ENCODE measurements around the gene ANXA11. TPM values are rescaled to one million over a fixed set of nuclear protein-coding genes. Genes with fewer than 3 reads are reported as not detected.

ANXA11 gene
- total and polyA plus RNA-seq, 2 donors: 107 to 152 TPM

GRCh38 chr10:80196270-80196949, 8.9 kb downstream of the ANXA11 start:
- H3K4me1 ChIP-seq (ENCODE audit: control insufficient read depth in 2 of 2, insufficient read depth in 2 of 2, low read length in 2 of 2): peaks cover 34 to 73% of the 10 kb centered on the region in 2 donors
- no peaks in the 10 kb centered on the region for H3K27me3 ChIP-seq (ENCODE audit: control insufficient read depth in 2 of 2, insufficient read depth in 1 of 2, low read length in 1 of 2)
- no peak overlapping the region for H3K4me3 ChIP-seq (ENCODE audit: low read length in 2 of 2)
- DNase-seq (ENCODE audit: low read depth in 6 of 9, low spot score in 9 of 9): peak in 4 of 9 donors; percentile 43 to 75 (median 50)
- H3K9me3 ChIP-seq (ENCODE audit: control insufficient read depth in 2 of 2, insufficient read depth in 1 of 2, low read length in 1 of 2): peaks cover 0 to 14% of the 10 kb centered on the region in 2 donors
- WGBS: 38% methylated on average over 8 of the region's 8 CpGs
- peak overlapping the region; percentile 66 to 80 for H3K27ac ChIP-seq (ENCODE audit: low read depth in 1 of 2, low read length in 1 of 2)
- H3K36me3 ChIP-seq (ENCODE audit: control insufficient read depth in 2 of 2, insufficient read depth in 2 of 2, low read length in 1 of 2): peaks cover 17 to 18% of the 10 kb centered on the region in 2 donors

DNA sequence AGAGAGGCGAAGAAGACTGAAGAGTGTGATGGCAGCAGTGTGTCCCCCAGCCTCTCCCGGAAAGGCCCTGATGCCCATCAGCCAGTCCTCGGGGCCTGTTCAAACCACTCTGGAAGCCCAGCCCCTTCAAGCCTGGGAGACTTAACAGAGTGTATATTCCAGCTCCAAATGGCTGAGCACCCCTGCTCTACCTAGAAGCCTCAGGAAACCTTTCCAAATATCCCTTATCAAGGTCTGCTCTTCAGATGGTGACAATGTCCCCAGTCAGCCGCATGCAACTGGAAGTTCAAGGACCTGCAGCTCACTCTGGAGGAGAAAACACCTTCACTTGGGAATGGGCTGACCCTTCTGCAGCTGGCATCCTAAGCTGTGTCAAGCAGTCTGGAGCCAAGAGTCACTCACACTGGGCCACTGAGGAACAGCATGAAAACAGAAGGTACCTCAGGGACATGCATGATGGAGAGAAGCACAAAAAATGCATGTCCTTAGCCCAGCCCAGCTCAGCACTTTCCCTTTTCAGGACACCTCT, 10.2 kb downstream of the ANXA11 start:
- Histone ChIP-seq H3K27me3 (ENCODE audit: control insufficient read depth in 2 of 2, insufficient read depth in 1 of 2, low read length in 1 of 2) (no peaks in the 10 kb centered on the region), H3K4me1 (ENCODE audit: control insufficient read depth in 2 of 2, insufficient read depth in 2 of 2, low read length in 2 of 2) (peaks cover 38 to 73% of the 10 kb centered on the region in 2 donors), H3K27ac (ENCODE audit: low read depth in 1 of 2, low read length in 1 of 2) (peak overlapping the region in 1 of 2 donors; percentile 18), H3K36me3 (ENCODE audit: control insufficient read depth in 2 of 2, insufficient read depth in 2 of 2, low read length in 1 of 2) (peaks cover 10 to 13% of the 10 kb centered on the region in 2 donors), H3K9me3 (ENCODE audit: control insufficient read depth in 2 of 2, insufficient read depth in 1 of 2, low read length in 1 of 2) (peaks cover 0 to 15% of the 10 kb centered on the region in 2 donors), H3K4me3 (ENCODE audit: low read length in 2 of 2) (no peak overlapping the region)
- 89% methylated on average over 4 of the region's 4 CpGs for WGBS
- DNase-seq (ENCODE audit: low read depth in 6 of 9, low spot score in 9 of 9): no peak

DNA sequence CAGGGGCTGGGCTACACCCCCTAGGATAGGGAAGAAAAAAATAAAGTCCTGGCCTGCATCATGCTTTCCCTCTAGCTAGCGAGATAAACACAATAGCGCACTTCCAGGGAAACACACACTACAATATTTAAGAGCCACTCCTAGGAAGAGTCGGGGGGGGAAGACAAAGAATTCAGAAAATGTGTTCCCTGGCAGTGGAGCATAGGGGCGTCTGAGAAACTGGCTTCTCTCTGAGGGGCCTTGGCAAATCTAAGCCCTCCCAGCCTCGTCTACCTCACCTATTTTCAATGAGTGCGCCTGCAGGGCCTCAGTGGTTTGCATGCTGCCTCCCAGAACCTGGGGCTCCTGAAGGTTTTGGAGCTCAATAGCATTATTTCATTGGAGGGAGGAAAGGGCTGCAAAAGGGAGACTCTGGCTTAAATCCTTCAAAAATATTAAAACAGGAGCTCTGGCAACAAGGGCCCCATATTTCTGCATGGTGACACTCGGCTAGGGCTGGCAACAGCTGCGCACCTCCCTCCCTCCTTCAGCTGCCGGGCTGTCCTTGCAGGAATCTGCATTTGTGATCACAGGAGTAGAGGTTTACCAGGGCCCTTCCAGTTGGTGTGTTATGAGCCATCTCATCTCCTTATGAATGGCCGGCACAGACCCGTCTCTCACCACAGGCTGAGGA, 10.8 kb downstream of the ANXA11 start:
- DNase-seq (ENCODE audit: low read depth in 6 of 9, low spot score in 9 of 9): no peak
- no peak overlapping the region for H3K4me3 ChIP-seq (ENCODE audit: low read length in 2 of 2)
- peaks cover 0 to 15% of the 10 kb centered on the region in 2 donors for H3K9me3 ChIP-seq (ENCODE audit: control insufficient read depth in 2 of 2, insufficient read depth in 1 of 2, low read length in 1 of 2)
- WGBS: 80% methylated on average over 11 of the region's 11 CpGs
- peak overlapping the region in 1 of 2 donors; percentile 40 for H3K27ac ChIP-seq (ENCODE audit: low read depth in 1 of 2, low read length in 1 of 2)
- no peaks in the 10 kb centered on the region for H3K27me3 ChIP-seq (ENCODE audit: control insufficient read depth in 2 of 2, insufficient read depth in 1 of 2, low read length in 1 of 2)
- peaks cover 10 to 13% of the 10 kb centered on the region in 2 donors for H3K36me3 ChIP-seq (ENCODE audit: control insufficient read depth in 2 of 2, insufficient read depth in 2 of 2, low read length in 1 of 2)
- peaks cover 40 to 73% of the 10 kb centered on the region in 2 donors for H3K4me1 ChIP-seq (ENCODE audit: control insufficient read depth in 2 of 2, insufficient read depth in 2 of 2, low read length in 2 of 2)

DNA sequence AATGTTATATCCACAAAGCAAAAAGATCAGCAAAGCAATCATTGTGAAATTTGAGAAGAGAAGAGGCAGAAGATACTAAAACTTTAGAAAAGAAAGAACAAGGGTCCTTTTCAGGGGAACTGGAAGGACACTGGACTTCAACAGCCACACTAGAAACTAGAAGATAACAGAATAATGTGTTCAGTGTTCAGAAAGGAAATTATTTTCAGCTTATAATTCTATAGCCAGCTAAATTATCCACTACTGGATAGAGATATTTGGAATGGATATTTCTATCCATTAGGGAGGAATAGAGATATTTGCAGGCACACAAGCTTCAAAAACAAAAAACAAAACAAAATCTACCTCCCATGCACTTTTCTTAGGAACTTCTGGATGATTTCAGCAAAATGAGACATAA, 12.8 kb downstream of the ANXA11 start:
- Histone ChIP-seq H3K9me3 (ENCODE audit: control insufficient read depth in 2 of 2, insufficient read depth in 1 of 2, low read length in 1 of 2) (peaks cover 1 to 15% of the 10 kb centered on the region in 2 donors), H3K36me3 (ENCODE audit: control insufficient read depth in 2 of 2, insufficient read depth in 2 of 2, low read length in 1 of 2) (peaks cover 10 to 13% of the 10 kb centered on the region in 2 donors), H3K4me3 (ENCODE audit: low read length in 2 of 2) (no peak overlapping the region), H3K4me1 (ENCODE audit: control insufficient read depth in 2 of 2, insufficient read depth in 2 of 2, low read length in 2 of 2) (peaks cover 49 to 77% of the 10 kb centered on the region in 2 donors), H3K27ac (ENCODE audit: low read depth in 1 of 2, low read length in 1 of 2) (no peak overlapping the region), H3K27me3 (ENCODE audit: control insufficient read depth in 2 of 2, insufficient read depth in 1 of 2, low read length in 1 of 2) (no peaks in the 10 kb centered on the region)
- DNase-seq (ENCODE audit: low read depth in 6 of 9, low spot score in 9 of 9): no peak

GRCh38 chr10:80191589-80192270, 13.6 kb downstream of the ANXA11 start:
- H3K4me1 ChIP-seq (ENCODE audit: control insufficient read depth in 2 of 2, insufficient read depth in 2 of 2, low read length in 2 of 2): peaks cover 47 to 77% of the 10 kb centered on the region in 2 donors
- H3K4me3 ChIP-seq (ENCODE audit: low read length in 2 of 2): no peak overlapping the region
- no peaks in the 10 kb centered on the region for H3K27me3 ChIP-seq (ENCODE audit: control insufficient read depth in 2 of 2, insufficient read depth in 1 of 2, low read length in 1 of 2)
- H3K36me3 ChIP-seq (ENCODE audit: control insufficient read depth in 2 of 2, insufficient read depth in 2 of 2, low read length in 1 of 2): peaks cover 10 to 13% of the 10 kb centered on the region in 2 donors
- DNase-seq (ENCODE audit: low read depth in 6 of 9, low spot score in 9 of 9): peak in 1 of 9 donors; percentile 38
- peak overlapping the region in 1 of 2 donors; percentile 78 for H3K27ac ChIP-seq (ENCODE audit: low read depth in 1 of 2, low read length in 1 of 2)
- 81% methylated on average over 16 of the region's 16 CpGs for WGBS
- peaks cover 1 to 17% of the 10 kb centered on the region in 2 donors for H3K9me3 ChIP-seq (ENCODE audit: control insufficient read depth in 2 of 2, insufficient read depth in 1 of 2, low read length in 1 of 2)

DNA sequence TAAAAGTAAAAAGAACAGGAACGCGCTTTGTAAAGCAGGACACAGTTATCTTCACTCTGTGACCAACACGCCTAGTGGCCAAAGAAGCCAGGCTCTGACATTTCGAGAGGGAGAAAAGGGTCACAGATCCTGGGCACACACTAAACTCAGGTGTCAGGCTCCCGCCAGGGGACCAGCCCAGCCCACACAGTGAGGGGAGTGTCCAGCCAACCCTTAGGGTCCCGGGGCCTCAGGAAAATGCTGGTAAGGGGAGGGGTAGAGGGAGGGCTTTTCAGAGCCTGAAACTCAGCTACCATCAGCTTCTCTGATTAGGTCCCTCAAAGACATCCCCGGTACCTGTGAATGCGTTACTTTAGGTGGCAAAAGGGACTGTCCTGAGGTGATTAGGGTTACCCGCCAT, 16.6 kb downstream of the ANXA11 start:
- Histone ChIP-seq H3K36me3 (ENCODE audit: control insufficient read depth in 2 of 2, insufficient read depth in 2 of 2, low read length in 1 of 2) (peaks cover 2 to 5% of the 10 kb centered on the region in 2 donors), H3K4me1 (ENCODE audit: control insufficient read depth in 2 of 2, insufficient read depth in 2 of 2, low read length in 2 of 2) (peaks cover 52 to 72% of the 10 kb centered on the region in 2 donors), H3K4me3 (ENCODE audit: low read length in 2 of 2) (no peak overlapping the region), H3K27me3 (ENCODE audit: control insufficient read depth in 2 of 2, insufficient read depth in 1 of 2, low read length in 1 of 2) (no peaks in the 10 kb centered on the region), H3K27ac (ENCODE audit: low read depth in 1 of 2, low read length in 1 of 2) (peak overlapping the region; percentile 84 to 99), H3K9me3 (ENCODE audit: control insufficient read depth in 2 of 2, insufficient read depth in 1 of 2, low read length in 1 of 2) (peaks cover 1 to 22% of the 10 kb centered on the region in 2 donors)
- 96% methylated on average over 9 of the region's 9 CpGs for WGBS
- no peak for DNase-seq (ENCODE audit: low read depth in 6 of 9, low spot score in 9 of 9)

DNA sequence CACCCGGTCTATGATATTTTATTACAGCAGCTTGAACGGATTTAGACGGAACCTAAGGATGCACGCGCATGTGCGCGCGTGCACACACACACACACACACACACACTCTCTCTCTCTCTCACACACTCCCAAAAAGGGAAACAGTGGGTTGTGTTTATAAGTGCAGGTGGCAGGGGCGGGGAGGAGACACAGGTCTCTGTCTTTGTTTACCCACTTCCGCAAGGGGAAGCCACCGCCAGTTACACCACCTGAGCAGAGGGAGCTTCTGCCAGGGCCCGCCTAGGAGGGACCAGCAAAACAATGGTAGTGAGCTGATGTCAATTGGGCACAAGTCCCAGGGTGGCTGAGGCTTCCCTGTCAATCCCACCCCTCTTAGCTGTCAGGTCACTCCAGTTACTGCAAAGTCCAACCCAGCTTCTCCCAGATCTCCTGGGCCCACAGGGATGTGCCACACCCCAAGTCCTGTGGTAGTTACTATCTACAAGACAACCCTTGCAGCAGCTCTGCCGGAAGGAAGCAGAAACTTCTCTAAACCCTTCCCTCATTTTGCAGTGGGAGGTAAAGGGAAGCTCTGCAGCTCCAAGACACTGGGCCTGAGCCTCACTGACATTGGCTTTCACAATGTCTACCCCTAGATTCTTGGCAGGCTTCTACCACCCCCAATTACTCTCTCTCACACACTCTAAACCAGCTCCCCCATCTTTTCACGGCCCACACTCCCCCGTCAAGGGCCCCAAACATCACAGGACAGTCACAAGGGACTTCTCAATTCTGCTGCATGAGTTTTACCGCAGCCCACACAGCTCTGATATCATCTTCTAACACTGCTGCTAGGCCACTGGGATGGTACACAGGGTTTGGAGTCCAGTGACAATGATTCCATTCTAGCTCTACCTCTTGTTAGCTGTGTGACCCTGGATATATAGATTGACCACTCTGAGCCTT, 17.6 kb downstream of the ANXA11 start:
- H3K9me3 ChIP-seq (ENCODE audit: control insufficient read depth in 2 of 2, insufficient read depth in 1 of 2, low read length in 1 of 2): peaks cover 1 to 15% of the 10 kb centered on the region in 2 donors
- H3K27me3 ChIP-seq (ENCODE audit: control insufficient read depth in 2 of 2, insufficient read depth in 1 of 2, low read length in 1 of 2): no peaks in the 10 kb centered on the region
- peak; percentile 80 to 97 (median 93) for DNase-seq (ENCODE audit: low read depth in 6 of 9, low spot score in 9 of 9)
- peak overlapping the region; percentile 22 to 34 for H3K4me3 ChIP-seq (ENCODE audit: low read length in 2 of 2)
- H3K36me3 ChIP-seq (ENCODE audit: control insufficient read depth in 2 of 2, insufficient read depth in 2 of 2, low read length in 1 of 2): peaks cover 4 to 12% of the 10 kb centered on the region in 2 donors
- WGBS: 12% methylated on average over 16 of the region's 16 CpGs
- H3K4me1 ChIP-seq (ENCODE audit: control insufficient read depth in 2 of 2, insufficient read depth in 2 of 2, low read length in 2 of 2): peaks cover 52 to 72% of the 10 kb centered on the region in 2 donors
- peak overlapping the region; percentile 98 to 99 for H3K27ac ChIP-seq (ENCODE audit: low read depth in 1 of 2, low read length in 1 of 2)

DNA sequence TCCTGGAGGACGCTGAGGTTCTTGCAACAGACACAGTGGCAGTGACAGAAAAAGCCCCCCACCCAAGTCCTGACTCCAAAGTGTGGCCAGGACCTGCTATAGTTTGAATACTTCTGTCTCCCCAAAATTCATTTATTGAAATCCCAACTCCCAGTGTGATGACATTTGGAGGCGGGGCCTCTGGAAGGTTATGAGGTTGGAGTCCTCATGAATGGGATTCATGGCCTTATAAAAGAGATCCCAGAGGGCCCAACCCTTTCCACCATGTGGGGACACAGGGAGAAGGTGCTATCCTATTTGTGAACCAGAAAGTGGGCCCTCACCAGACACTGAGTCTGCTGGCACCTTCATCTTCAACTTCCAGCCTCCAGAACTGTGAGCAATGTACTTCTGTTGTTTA, 18.3 kb downstream of the ANXA11 start:
- WGBS: 97% methylated on average over 2 of the region's 2 CpGs
- Histone ChIP-seq H3K4me1 (ENCODE audit: control insufficient read depth in 2 of 2, insufficient read depth in 2 of 2, low read length in 2 of 2) (peaks cover 52 to 72% of the 10 kb centered on the region in 2 donors), H3K27me3 (ENCODE audit: control insufficient read depth in 2 of 2, insufficient read depth in 1 of 2, low read length in 1 of 2) (no peaks in the 10 kb centered on the region), H3K4me3 (ENCODE audit: low read length in 2 of 2) (peak overlapping the region; percentile 22 to 34), H3K27ac (ENCODE audit: low read depth in 1 of 2, low read length in 1 of 2) (peak overlapping the region; percentile 98 to 99), H3K36me3 (ENCODE audit: control insufficient read depth in 2 of 2, insufficient read depth in 2 of 2, low read length in 1 of 2) (peaks cover 4 to 14% of the 10 kb centered on the region in 2 donors), H3K9me3 (ENCODE audit: control insufficient read depth in 2 of 2, insufficient read depth in 1 of 2, low read length in 1 of 2) (peaks cover 1 to 15% of the 10 kb centered on the region in 2 donors)
- DNase-seq (ENCODE audit: low read depth in 6 of 9, low spot score in 9 of 9): no peak

Measured in thymus (tissue), 11 donors.